DMS53 (cell line): ENCODE data around the gene DYSF.
A peak's percentile ranks its signal among the peaks of the same experiment; 100 is the strongest.

Experiments used
- DNase-seq: peaks from one replicate; lab custom pipeline; 2025; lab: John Stamatoyannopoulos, UW

Gene DYSF

DNA sequence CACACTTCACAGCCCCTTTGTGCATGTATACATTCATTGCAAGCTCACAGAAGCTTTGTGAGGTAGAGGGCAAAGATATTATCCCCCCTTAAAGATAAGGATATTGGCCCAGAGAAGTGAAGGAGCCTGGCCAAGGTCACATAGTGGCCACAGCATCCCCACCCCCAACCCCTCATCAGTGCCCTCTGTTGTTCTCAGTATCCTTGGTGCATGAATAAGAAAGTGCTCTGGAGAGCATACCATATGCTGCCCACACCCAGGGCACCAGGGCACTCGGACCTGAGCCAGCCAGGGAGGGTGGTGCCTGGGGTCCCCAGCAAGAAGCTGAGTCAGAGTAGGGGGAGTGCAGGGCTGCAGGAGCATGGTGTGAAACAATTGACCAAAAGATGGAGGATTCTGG, 3.3 kb downstream of the DYSF start:
- DNase-seq: no peak

DNA sequence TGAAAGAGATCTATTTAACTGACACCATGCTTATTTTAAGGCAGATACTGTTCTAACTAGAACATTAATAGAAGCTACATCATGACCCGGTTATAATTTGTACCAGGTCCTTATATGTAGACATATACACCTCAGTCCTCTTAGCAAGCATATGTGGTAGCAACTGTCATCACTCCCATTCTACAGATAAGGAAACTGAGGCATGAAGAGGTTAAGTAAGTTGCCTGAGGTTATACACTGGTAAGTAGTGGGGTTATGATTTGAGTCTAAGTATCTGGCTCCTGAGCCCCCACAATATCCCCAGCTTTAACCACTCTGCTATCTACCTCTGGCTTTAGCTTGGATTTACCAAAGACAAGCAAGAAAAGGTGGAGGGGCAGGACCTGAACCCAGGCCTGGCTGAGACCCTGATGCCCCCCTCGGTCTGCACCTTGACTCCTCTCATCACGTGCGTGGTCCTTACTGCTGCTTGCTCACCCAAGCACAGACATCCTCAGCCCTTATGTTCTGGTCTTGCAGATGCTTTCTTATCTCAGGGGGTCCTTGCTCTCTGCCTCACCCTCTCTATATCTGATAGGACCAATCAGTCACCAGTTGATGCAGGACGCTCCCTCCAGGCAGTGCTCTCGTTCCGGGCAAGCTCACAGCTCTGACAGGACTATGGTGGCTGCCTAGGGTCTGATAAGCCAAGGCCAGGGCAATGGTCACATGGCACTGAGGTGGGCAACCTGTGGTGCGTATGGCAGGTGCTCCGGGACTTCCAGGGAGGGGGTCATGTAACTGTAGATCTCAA, 4.0 kb downstream of the DYSF start:
- no peak for DNase-seq

DNA sequence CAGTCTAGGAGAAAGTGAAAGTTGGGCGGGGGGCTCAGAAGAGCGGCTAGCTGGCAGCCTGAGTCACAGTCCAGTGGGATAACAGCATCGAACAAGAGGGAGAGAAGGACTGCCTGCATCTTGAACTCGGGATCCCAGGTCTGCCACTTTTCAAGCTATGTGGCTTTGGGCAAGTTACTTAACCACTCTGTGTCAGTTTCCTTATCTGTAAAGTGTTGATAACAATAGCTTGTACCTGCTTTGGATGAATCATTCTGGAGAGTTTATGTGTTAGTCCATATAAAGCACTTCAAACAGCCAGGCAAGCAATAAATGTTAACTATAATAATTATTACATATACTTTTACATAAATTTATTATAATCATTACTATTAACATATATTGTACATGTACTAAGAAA, 4.6 kb downstream of the DYSF start:
- DNase-seq: no peak

DNA sequence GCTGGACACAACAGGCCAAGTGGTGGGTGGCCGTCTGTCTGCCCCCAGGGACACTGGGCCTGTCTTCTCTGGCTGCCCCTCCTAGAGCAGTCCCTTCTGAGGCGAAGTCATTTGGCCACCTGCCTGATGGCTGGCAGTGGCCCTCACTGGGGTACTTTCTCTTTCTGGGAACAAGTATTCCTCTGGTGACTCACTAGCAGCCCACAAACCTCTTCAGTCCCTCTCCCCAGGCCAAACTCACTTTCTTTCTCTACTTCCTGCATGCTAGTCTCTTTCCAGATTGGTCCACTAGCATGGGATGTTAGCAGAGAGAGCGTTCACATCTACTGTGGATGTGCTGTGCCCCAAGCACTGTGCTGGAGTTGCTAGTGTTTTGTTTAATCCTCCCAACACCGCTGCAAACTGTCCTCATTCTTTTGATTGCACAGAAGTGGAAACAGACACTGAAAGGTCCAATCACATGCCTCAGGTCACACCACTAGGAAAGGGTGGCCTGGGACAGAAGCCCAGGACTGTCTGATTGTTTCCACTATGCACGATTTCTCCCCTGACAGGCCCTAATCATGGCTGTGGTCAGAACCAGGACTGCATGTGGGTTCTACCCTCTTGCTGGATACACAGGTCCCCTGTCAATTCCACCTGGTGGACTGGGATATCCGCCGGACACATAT, 5.2 kb downstream of the DYSF start:
- DNase-seq: peak; percentile 23

DNA sequence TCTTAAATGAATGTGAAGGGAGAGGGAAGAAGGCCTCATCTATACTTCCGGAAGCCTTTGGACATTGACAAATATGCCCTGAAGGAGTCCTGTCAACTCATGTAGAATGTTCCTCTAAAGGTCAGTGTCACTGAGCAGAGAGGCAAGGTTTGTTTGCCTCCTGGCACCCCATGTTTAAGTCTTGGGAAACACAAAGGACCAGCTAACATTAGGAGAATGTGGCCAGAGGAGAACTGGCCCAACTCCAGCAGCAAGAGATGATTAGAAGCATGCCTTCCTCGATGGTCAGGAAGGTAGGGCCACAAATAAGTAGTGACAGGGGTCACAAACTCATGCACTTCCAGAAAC, 5.7 kb downstream of the DYSF start:
- DNase-seq: no peak

DNA sequence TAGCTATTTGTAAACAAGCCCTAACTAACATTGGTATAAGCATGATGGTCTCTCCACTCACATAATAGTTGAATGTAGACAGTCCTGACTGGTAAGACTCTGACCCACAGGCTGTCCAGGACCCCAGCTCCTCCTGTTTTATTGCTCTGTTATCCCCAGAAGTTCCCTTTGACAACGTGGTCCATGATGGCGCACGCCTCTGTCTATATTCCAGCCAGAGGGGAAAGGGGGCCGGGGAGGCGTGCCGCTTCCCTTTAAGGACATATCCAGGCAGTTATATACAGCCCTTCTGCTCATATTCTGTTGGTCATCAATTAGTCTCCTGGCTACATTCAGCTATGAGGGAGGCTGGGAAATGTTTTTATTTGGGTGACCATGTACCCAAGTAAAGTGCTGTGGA, 6.7 kb downstream of the DYSF start:
- DNase-seq: no peak

DNA sequence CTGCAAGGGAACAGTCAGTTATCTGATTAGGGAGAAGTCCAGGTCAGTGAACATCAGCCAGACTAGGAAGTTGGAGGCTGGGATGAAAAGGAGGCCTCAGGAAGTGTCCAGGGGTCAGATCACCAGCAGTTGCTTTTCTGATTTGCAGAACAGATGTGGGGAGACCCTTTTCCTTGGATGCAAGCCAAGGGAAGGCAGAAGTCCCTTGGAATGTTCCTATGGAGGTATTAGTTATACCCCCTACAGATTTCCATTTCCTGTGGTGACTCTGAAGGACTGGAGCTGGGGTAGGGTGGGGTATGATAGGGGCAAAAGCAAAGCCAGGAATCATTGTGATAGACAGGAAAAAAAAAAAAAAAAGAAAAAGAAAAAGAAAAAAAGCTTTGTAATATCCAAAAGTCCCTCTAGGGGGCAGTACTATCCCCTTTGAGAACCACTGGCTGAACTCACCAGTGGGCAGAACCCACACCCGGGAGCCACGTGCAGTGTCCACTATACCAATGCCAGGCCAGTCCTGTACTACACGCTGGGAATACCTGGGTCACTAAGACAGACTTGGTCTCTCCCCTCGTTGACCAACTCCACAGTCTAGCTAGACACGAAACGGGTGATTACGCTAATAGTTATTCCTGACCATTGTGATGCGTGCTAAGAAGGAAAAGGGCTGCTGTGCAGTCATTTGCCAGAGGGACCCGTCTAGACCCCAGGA, 7.4 kb downstream of the DYSF start:
- DNase-seq: peak; percentile 36

DNA sequence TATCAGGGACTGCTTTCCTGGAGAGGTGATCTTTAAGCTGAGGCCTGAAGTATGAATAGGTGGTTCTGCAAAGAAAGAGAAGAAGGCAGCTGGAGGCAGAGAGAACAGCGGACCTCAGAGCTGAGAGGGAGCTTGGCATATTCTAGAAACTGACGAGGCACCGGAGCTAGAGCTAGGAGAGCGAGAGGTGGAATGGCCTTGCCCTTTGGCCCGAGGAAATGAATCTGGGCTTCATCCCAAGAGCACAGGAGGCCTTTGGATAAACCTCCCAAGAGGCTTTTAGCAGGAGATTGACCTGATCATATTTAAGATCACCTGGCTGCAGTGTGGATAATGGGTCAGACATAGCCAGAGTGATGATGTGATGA, 7.9 kb downstream of the DYSF start:
- no peak for DNase-seq

DNA sequence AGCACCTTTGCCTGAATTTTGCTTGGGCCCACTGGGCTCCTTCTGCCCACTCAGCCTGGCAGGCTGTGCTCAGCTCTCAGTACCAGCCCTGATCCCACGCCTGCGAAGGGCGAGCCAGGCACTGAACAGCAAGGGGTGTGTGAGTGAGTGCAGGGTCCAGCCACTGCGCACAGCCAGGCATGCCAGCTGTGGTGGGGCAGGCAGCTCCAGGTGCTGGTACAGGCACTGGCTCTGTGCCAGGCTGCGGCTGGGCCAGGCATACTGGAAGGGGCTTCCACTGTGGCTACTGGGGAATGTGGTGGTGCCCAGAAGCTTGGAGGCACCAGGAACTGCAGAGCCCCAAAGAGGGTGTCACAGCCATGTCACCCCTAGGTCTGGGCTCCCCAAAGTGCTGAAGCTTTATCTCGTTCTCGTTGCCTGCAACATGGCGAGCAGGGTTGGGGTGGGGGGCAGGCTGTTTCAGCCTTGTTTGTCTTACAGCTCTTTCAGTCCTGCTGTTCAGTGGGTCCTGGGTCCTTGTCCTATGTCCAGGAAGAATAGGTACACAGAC, 8.8 kb downstream of the DYSF start:
- no peak for DNase-seq

DNA sequence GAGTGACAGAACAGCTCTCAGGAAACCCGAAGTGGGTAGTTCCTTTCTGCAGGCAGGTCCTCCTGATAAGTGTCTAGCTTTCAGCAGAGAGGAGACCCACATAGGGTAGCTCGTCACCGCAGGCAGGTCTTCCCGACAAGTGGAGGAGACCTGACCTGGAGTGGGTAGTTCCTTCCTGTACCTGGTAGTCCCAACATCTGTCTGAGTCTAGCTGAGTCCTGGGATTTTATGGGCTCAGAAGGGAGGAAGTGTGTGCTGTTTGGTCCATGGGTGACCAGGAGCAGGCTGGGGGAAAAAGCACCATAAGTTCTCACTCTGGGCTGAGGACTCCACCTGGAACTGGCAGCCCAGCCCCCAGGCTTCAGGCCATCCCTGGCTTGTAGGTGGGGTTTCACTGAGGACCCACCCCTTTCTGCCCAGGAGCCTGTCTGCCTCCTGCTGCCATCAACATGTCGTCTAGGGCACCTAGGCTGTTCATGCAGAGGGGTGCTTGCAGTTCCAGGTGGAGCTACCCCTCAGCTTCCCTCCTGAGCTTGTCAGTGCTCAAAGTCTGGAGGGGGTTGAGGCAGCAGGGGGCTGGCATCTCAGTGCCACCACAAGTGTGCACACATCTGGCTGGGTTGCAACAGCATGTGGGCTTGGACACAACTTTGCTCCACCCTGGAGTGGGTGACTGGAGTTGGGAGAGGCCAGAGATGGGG, 9.4 kb downstream of the DYSF start:
- no peak for DNase-seq

DNA sequence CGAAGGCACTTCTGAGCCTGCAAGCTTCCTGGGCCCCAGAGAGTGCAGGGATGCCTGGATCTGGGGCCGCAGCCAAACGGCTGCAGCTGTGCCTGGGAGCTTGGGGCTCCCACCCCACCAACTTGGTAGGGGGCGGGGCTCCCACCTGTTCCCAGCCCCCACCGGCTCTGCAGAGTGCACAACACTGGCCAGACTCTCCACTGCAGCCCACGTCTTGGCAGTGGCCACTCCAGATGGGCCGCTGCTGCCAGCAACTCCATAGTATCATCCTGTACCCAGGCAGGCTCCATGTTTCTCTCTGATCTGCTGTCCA, 9.9 kb downstream of the DYSF start:
- no peak for DNase-seq

DNA sequence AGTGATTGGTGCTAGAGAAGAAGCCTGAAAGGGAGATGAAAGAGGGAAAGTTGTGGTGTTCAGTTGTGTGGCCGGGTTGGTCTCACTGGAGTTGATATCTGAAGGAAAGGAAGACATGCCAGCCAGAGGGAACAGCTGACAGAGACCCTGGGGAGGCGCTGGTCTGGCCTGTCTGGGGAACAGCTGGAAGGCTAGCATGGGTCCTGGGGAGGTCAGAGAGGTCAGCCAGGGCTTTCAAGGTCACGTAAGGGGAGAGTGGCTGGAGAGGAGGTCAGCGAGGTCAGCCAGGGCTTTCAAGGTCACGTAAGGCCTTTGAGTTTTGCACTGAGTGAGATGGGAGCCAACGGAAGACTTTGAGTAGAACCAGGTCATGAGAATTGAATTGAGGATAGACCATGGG, 11.0 kb downstream of the DYSF start:
- DNase-seq: no peak

DNA sequence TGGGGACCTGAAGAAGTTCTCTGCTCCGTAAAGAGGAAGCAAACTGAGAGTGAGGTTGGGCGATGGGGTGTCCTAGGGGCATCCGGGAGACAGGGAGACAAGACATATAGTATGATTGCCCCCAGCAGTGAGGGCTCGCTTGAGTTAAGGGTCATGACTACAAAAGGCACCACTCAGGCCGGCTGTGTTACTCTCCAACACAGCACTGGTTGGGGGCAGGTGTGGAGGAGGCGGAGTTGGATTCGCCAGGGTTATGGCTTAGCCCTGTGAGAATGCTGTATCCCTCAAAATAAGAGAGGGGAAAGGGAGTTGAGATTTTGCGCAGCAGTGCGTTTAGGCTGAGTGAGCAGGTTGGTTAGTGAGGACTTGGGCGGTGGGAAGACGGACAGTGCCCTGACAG, 12.0 kb downstream of the DYSF start:
- DNase-seq: peak; percentile 38

DNA sequence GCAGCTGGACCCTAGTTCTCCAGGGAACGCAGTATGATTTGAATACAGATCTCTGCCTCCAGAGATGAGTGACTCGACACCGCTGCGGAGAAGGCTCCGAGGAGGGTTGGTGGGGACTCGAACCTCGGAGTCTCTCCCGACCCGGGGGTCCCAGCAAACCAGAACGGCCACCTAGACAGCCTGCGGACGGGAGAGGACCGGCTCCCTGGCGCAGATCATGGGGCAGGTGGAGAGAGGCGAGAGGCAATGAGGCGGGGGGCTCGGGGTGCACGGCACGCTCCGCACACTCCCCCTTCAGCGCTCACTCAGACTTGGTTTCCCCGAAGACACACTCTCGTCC, 12.6 kb downstream of the DYSF start:
- DNase-seq: no peak

DNA sequence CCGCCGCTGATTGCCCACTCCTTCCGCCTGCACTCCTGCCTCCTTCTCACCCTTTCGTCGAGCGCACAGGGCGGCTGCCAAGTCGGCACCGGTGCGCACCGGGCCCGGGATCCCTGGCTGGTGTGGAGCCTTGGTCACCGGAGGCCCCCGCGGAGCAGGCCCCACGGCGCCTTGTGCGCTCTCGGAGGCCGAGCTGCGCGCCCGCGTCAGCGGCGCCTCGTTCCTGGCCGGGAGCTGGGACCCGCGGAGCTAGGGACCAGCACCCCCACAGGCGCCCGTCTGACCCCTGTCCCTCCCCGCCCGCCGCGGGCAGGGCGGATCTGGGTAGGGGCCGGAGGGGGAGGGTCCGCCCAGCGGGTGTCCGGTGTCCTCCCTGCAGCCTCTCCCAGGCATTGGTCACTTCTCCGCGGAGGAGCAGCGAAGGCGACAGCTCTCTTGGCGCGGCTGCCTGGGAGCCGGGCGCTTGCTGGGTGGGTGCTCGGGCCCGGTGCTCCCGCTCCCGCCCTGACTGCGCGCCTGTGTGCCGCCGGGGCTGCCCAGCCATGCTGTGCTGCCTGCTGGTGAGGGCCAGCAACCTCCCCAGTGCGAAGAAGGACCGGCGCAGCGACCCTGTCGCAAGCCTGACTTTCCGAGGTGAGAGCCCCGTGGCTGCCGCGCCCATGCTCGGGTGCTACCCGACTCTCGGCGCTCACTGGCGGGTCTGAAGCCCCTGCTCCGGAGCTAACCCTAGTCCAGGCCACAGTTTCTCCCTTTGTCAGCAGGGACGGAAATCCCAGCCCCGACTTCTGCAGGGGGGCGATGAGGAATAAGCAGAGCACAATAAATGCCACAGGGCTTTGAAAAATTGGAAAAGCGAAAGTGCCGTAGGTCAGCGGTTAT, 13.2 kb downstream of the DYSF start:
- peak; percentile 60 for DNase-seq

DNA sequence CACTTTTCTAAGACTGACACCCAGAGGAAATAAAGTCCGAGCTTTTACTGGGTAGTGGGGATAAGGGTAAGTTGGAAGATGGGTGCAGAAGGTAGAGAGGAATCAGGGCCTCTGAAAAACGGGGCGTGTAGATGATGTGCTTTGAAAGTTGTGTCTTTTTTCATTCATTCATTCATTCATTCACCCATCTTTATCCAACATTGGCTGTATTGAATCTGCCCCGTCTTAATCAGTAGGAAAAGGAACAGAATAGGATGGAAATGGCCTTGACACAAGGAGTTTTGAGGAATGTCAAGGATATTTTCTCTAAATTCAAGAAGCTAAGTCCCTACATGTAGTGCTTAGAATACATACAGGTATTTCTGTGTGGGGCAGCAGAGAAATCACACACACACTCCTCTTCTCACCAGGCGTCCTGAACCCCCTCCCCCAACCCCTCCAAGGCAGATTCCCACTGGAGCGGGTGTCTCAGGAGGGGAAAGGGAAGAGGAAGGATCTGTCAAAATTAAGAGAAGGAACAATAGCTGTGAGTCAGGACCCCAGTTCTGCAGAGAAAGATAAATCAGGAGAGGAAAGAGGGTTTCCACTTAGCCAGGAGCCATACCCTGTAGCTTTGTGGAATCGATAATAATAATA, 13.9 kb downstream of the DYSF start:
- DNase-seq: no peak

DNA sequence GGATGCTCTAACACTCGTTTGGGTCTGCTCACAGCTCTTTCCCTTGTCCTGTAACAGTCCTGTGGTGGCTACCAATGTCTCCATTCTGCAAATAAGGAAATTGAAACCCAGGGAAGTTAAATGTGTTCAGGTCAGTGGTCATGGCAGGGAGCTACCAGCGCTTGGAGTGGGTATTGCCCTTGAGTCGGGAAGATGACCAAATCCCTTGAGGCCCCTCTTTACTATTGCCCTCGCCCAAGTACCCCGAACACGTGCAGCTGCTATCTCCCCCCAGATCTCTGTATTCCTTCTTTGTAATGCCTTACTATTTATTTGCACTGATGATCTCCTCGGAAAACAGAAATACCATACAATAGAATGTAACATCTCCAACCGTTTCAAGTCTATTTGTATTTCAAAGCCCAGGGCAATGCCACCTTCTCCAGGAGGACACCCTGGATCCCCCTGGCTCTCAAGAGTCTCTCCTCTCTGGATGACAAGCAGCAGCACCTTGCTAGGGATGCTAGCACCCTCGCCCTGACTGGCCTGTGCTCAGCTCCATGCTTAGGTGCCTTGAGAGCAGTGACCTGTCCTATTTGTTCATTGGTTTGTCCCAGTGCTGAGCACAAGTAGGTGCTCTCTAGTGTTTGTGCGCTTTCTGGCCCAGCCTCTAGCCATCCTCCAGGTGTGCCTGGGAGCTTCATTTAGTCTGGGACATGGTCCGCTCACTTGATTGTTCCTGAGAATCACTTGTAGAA, 15.1 kb downstream of the DYSF start:
- no peak for DNase-seq

DNA sequence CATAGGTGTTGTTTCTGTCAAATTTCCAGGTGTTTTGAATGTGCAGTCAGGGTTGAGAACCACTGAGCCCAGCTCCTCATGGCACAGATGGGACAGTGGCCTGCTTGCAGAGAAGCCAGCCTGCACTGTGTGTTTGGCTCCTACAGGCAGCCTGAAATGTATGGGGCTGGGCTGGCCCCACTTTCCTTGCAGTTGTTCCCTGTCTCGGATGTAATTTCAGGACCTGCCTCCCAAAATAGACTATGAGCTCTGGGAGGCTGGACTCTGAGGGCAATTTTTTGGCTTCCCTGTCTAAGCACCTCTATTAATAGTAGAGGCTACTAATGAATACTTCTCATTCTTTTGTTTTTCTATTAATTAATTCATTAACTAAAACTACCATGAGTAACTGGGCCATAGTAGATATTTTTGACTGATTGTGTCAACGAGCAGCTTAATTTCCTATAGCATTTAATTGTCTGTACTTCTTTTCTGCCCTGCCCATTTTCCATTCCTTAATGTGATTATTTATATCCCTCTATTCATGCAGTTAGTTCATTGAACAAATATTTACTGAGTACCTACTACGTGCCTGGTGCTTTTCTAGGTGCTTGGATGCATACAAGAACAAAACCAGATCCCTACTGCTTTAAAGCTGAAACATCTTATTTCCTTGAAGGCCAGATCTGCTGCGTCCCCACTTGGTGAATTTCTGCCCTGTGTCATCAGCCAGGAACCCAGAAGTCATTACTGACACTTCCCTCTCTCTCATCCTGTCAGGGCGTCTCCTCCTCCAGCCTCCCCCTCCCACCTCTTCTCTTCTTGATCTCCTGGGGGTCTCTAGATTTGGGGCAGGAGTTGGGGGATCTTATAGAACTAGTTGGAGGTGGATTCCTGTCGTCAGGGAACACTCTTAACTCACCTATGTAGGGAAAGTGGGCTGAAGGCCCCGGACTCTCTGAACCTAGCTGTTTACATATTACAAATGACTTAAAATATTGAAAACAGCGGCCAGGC, 16.3 kb downstream of the DYSF start:
- DNase-seq: no peak

DNA sequence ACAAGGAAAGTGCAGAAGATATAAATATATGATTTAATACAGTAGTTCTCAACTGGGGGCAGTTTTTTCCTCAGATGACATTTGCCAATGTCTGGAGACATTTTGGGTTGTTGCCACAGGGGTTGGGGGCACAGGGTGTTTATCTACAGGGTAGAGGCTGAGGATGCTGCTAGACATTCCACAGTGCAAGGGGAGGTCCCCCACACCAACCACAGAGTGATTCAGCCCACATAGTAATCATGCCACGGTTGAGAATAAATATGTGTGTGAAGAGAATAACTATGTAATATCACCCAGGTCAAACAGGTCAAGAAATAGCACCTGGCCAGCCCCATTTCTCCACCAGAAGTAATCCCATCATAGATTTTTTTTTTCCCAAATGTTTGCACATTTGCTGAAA, 17.9 kb downstream of the DYSF start:
- DNase-seq: no peak
